Rectal smooth muscle tissue (tissue), 1 donor: Measurements from ENCODE around the gene GPR176.

Source experiments
- H3K27ac ChIP-seq: one replicate; pipeline ENCODE4 v1.7.0; 2013; ENCODE audit warnings: low read depth, low read length, inconsistent platforms
- H3K27me3 ChIP-seq: one replicate; pipeline ENCODE4 v1.7.0; 2013; ENCODE audit warnings: low read length; ENCODE audit not compliant: control insufficient read depth, insufficient read depth
- H3K36me3 ChIP-seq: one replicate; pipeline ENCODE4 v1.7.0; 2013; ENCODE audit warnings: low read length; ENCODE audit not compliant: control insufficient read depth, insufficient read depth
- H3K4me1 ChIP-seq: one replicate; pipeline ENCODE4 v1.7.0; 2013; ENCODE audit warnings: low read length; ENCODE audit not compliant: control insufficient read depth, insufficient read depth
- H3K4me3 ChIP-seq: one replicate; pipeline ENCODE4 v1.7.0; 2013; ENCODE audit warnings: low read length
- H3K9ac ChIP-seq: one replicate; pipeline ENCODE4 v1.7.0; 2013; ENCODE audit warnings: low read length

Gene GPR176

DNA sequence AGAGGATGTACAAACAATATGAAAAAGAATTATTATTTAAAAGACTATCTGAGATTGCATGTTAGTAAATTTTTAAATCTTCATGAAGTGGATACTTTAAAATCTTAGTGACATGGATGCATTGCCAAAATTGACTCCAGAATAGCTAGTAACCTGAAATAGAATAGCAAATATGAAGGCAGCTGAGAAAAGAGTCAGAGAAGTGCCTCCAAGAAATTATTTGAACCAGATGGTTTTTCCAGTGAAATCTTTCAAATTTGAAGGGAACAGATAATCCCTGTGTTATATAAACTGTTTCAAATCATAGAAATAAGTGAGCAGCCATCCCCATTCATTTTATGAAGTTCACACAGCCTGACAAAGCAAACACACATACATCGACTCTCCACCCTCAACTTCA, 167.1 kb downstream of the GPR176 start:
- peaks cover 2% of the 10 kb centered on the region for H3K4me1 ChIP-seq
- H3K36me3 ChIP-seq: no peaks in the 10 kb centered on the region
- no peak overlapping the region for H3K27ac ChIP-seq

DNA sequence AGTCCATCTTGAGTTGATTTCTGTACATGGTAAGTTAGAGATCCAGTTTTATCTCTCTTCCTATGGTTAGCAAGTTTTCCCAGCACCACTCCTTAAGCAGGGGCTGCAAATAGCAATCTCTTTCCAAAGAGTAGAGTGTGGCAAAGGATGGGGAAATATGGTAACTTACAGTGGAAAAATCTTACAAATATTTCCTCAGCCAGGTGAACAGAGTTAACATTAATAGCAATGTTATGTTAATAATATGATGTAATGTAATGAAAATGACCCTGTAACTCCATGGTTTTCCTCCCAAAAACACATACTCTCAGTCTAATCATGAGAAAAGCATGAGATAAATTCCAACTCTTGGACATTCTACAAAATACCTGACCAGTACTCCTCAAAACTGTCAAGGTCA, 167.8 kb downstream of the GPR176 start:
- Histone ChIP-seq H3K4me1 (peaks cover 8% of the 10 kb centered on the region), H3K36me3 (no peaks in the 10 kb centered on the region), H3K27ac (no peak overlapping the region), H3K27me3 (no peaks in the 10 kb centered on the region), H3K4me3 (no peak overlapping the region), H3K9ac (no peak overlapping the region)

More for the DNA sequence above, 167.1 kb downstream of the GPR176 start:
- H3K4me3 ChIP-seq: no peak overlapping the region
- no peaks in the 10 kb centered on the region for H3K27me3 ChIP-seq
- H3K9ac ChIP-seq: no peak overlapping the region
